Measurements from ENCODE around the gene COL1A1.

The COL1A1 gene

DNA sequence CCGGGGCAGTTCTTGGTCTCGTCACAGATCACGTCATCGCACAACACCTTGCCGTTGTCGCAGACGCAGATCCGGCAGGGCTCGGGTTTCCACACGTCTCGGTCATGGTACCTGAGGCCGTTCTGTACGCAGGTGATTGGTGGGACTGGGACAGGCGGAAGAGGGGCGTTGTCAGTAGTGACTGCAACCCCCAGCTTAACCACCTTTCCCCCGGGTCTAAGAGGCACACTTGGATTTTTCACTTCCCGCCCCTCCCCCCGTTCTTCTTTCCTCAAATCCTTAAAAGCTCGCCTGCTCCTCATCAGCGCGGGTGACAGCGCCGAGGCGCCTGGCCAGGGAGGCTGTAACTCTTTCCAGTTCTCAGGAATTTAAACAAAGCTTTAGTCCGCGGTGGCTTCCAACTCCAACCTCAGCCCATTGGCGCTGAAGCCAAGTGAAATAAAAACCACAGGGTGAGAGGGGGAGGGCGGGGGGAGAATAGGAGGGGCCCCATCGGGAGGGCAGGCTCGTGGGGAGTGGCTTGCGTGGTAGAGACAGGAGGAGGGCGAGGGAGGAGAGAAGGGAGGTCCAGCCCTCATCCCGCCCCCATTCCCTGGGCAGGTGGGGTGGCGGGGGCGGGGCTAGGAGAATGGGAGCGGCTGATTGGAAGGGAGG, 1.5 kb downstream of the COL1A1 start:
- DNase-seq (ENCODE audit: low read depth in 2 of 2) = peak; percentile 45 to 65

- DNase-seq (ENCODE audit: low read depth in 2 of 2) = no peak
Measured at GRCh38 chr17:50199211-50199802, 2.1 kb downstream of the COL1A1 start.

DNA sequence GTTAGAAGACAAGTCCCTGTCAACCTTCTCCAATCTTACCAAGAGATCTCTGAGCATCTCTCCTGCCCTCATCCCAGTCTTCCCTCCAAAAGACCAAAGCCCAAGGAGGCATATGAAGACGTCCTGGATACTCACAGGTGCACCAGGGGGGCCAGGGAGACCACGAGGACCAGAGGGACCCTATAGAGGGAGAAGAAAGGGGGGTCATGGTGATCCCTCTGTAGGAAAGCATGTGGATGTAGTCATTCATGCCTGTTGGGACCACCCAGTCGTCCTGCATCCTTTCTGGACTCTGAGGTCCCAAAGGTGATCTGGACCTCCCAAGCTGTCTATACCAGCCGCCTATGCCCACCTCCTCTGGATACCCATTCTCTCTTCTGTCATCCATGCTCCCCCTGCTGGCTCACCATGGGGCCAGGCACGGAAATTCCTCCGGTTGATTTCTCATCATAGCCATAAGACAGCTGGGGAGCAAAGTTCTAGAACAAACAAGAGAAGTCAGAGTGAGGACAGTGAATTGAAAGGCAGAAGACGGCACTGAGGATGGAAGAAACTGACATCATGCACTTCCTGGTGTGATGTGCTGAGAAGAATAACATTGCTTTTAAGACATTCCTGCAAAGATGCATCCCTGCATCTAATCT, 3.3 kb downstream of the COL1A1 start:
- DNase-seq (ENCODE audit: low read depth in 2 of 2) = peak; percentile 27 to 47

DNA sequence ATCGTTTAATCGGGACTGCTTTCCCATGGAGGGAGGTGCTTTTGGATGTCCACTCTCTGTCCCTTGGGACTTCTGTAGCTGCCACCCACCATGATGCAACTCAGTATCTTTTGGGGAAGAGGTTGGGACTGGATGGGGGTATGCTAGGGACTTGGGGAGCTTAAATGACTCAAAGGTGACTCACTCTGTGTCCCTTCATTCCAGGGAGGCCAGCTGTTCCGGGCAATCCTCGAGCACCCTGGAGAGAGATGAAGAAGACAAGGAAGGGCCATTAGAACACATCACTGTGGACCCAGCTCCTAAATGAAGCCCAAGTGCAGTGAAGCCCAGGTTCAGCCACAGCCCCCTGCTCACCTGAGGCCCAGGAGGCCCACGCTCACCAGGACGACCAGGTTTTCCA, 4.6 kb downstream of the COL1A1 start:
- no peak for DNase-seq (ENCODE audit: low read depth in 2 of 2)

- DNase-seq (ENCODE audit: low read depth in 2 of 2) = no peak
Measured at GRCh38 chr17:50196036-50196435, 5.4 kb downstream of the COL1A1 start.

GRCh38 chr17:50194934-50195865, 6.2 kb downstream of the COL1A1 start:
- DNase-seq (ENCODE audit: low read depth in 2 of 2) = no peak

DNA sequence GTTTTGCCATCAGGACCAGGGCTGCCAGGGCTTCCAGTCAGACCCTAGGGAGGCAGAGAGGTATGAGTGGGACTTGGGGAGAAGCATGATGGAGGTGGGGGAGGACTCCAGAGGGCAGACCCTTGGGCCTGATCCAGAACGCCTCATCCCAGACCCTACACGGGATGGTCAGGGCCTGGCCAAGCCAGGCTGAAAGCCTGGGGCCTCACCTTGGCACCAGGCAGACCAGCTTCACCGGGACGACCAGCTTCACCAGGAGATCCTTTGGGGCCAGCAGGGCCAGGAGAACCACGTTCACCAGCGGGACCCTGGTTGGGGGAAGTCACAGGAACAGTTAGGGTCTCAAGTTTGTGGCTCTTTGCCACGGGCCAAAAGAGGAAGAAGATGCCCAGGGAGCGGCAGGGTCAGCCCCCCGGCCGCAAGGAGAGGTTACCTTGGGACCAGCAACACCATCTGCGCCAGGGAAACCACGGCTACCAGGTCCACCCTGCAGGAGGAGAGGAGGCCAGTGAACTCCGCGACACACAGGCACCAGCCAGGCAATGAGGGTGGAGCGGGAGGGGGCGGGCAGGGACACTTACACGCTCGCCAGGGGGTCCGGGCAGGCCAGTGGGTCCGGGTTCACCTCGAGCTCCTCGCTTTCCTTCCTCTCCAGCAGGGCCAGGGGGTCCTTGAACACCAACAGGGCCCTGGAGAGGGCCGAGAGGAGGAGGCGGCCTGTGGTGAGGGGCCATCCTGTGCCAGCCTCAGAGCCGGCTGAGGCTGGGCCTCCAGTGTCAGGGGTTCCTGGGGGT, 7.1 kb downstream of the COL1A1 start:
- no peak for DNase-seq (ENCODE audit: low read depth in 2 of 2)

- no peak for DNase-seq (ENCODE audit: low read depth in 2 of 2)
Measured at GRCh38 chr17:50192618-50193291, 8.7 kb downstream of the COL1A1 start.

GRCh38 chr17:50192144-50192617, 9.2 kb downstream of the COL1A1 start:
- DNase-seq (ENCODE audit: low read depth in 2 of 2) = no peak

GRCh38 chr17:50191359-50192143, 9.9 kb downstream of the COL1A1 start:
- no peak for DNase-seq (ENCODE audit: low read depth in 2 of 2)

GRCh38 chr17:50190603-50191358, 10.7 kb downstream of the COL1A1 start:
- DNase-seq (ENCODE audit: low read depth in 2 of 2) = no peak

GRCh38 chr17:50190293-50190602, 11.2 kb downstream of the COL1A1 start:
- DNase-seq (ENCODE audit: low read depth in 2 of 2) = no peak

DNA sequence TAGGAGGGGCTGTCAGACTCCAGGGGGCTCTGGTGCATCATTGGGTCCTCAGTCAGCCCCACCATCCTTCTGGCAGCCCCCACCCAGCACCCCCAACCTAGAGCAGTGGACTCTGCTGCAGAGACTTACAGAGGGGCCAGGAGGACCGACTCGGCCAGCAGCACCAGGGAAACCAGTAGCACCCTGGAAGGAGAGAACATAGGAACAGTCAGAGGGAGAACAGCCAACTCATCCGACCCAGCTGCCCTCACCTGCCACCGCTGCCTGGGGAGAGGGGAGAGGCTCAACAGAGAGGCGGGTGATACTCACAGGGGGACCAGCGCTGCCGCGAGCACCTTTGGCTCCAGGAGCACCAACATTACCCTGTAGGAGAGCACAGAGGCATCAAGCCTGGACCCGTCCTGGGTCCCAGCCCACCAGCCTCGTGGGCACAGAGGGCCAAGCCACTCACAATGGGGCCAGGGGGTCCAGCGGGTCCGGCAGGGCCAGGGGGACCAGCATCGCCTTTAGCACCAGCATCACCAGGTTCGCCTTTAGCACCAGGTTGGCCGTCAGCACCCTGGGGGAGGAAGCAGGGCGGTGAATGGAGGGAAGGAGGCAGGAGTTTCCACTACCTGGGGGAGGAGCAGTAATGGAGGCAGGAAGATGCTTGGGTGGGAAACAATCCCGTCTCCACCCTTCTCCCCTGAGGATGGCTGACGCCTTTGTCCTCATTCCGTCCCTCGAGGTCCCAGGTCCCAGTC, 11.7 kb downstream of the COL1A1 start:
- DNase-seq (ENCODE audit: low read depth in 2 of 2) = no peak

DNA sequence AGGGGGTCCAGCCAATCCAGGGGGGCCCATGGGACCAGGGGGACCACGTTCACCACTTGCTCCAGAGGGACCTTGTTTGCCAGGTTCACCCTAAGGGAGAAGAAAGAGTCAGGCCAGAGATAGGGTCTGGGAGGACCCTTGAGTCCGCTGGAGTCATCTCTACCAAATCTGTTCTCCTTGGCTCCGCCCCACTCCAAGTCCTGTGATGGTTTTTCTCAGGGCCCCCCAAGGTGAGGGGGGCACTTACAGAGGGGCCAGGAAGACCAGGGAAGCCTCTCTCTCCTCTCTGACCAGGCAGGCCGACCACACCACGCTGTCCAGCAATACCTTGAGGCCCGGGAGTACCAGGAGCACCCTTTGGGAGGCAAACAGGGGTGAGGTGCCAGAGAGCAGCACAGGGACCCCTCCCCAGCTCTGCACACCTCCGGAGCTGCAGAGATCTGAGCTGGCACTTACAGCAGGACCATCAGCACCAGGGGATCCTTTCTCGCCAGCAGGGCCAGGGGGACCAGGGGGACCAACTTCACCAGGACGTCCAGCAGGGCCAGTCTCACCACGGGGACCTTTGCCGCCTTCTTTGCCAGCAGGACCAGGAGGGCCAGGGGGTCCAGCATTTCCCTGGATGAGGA, 12.4 kb downstream of the COL1A1 start:
- DNase-seq (ENCODE audit: low read depth in 2 of 2) = no peak

- DNase-seq (ENCODE audit: low read depth in 2 of 2) = no peak
Measured at GRCh38 chr17:50188531-50188920, 12.9 kb downstream of the COL1A1 start.

GRCh38 chr17:50187751-50188530, 13.5 kb downstream of the COL1A1 start:
- DNase-seq (ENCODE audit: low read depth in 2 of 2) = no peak

- DNase-seq (ENCODE audit: low read depth in 2 of 2) = no peak
Measured at GRCh38 chr17:50187394-50187725, 14.1 kb downstream of the COL1A1 start.
